ENCODE measurements around the gene SLAIN1. TPM values are rescaled to one million over a fixed set of nuclear protein-coding genes. Genes with fewer than 3 reads are reported as not detected.

SLAIN1 gene
- total RNA-seq, 1 experiment from 2014 or later, result not detected

DNA sequence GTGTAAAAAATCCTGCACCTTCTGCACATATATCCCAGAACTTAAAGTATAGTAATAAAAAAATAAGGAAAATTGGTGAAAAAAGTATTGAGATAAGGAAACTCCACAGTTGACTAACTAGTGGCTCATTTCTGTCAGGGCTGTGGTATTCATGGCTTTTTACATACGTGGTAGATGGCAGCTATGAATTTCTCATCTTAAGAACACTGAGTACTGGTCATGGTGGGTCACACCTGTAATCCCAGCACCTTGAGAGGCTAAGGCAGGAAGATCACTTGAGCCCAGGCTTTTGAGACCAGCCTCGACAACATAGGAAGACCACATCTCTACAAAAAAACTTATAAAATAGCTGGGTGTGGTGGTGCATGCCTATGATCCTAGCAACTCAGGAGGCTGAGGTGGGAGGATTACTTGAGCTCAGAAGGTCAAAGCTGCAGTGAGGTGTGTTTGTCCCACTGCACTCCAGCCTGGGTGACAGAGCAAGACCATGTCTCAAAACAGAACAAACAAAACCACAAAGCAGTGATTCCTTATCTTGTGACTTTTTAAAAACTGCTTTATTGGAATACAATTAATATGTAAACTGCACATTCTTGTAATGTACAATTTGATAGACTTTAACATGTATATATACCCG lies 16.8 kb downstream of the SLAIN1 start:
- no peak for DNase-seq (ENCODE audit: low read depth)

DNA sequence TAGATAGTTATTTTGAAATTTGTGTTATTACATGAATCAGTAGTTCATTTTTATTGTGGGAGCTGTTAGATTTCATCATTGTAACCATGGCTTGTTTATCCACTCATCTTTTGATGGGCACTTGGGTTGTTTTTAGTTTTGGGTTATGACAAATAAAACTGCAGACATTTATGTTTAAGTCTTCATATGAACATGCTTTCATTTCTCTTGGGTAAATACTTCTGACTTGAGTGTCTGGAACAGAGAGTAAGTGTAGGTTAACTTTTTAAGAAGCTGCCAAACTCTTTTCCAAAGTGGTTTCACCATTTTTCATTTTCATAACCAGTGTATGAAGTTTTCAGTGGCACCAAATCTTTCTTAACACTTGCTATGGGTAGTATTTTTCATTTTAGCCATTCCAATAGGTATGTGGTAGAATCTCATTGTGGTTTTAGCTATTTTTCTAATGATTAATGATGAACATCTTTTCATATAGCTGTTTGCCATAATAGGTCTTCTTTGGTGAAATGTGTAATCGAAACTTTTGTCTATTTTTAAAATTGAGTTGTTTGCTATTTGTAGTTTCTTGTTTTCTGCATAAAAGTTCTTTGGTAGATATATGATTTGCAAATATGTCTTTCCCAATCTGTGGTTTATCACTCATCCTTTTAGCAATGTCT lies 17.9 kb downstream of the SLAIN1 start:
- DNase-seq (ENCODE audit: low read depth), result no peak

DNA sequence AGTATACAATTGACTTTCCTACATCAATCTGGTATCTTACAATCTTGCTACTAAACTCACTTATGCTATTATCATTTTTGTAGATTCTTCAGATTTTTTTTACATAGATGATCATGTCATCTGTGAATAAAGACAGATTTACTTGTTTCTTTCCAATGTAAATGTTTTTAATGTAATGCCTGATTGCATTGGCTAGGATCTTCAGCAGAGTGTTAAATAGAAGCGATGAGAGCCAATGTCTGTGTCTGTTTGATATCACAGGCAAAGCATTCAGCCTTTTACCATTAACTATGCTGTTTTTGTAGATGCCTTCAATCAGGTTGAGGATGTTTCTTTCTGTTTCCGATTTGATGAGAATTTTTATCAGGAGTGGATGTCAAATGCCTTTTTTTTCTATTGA lies 19.2 kb downstream of the SLAIN1 start:
- no peak for DNase-seq (ENCODE audit: low read depth)

DNA sequence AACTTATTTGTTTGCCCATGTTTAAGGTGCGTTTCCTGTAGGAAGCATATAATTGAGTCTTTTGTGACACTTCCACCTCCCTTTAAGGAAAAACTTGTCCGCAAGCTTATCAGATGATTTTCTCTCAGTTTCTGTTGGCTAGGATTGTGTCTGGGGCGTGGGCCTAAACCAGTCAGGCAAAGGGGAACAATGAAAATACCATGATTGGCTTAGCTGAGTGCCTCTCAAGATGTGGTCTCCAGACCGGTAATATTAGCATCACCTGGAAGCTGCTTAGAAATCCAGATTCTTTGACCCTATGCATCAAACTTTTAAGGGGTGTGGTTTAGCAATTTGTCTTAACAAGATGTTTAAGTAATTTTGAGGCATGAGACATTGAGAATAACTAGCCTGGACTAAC lies 20.0 kb downstream of the SLAIN1 start:
- DNase-seq (ENCODE audit: low read depth), result no peak

- no peak for DNase-seq (ENCODE audit: low read depth)
Observed at GRCh38 chr13:77719128-77719527, 21.6 kb downstream of the SLAIN1 start.

- no peak for DNase-seq (ENCODE audit: low read depth)
Observed at GRCh38 chr13:77720988-77721387, 23.5 kb downstream of the SLAIN1 start.

DNA sequence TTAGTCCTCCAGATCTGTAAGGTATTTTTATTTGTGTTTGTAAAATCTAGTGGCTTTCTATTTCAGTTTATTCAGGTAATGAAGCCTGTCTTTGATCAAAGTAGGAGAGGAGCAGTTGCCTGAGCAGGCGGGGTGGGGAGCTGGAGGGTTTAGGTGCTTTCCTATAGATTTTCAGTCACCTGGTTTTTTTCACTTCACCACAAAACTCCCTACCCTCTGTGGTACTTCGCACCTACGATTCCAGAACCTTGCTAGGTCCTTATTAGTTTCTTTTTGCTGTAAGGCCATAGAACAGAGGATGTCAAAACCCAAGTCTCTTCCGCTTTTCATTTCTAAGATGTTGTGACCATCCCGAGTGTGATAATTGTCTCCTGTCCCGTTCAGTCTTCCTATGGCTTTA lies 26.6 kb downstream of the SLAIN1 start:
- DNase-seq (ENCODE audit: low read depth), result no peak

DNA sequence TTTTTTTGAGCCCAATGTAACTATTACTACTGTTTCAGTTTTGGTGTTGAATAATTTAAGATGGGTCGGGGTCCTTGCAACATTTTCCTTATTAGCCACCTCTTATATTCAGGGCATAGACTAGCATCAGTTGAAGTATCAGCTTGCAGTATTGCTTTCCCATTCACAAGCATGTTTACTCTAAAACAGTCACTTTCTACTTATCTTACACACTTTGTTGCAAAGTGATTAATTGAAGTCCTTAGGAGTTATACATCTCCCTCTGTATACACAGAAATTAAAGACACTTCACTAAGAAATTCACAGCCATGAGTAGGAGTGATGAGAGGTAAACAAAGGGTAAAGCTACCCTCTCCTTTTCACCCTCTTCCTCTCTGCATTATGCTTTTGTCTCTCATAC lies 27.6 kb downstream of the SLAIN1 start:
- DNase-seq (ENCODE audit: low read depth), result no peak

GRCh38 chr13:77728265-77729125 lies 31.0 kb downstream of the SLAIN1 start:
- DNase-seq (ENCODE audit: low read depth), result no peak

GRCh38 chr13:77729502-77730221 lies 32.2 kb downstream of the SLAIN1 start:
- no peak for DNase-seq (ENCODE audit: low read depth)

DNA sequence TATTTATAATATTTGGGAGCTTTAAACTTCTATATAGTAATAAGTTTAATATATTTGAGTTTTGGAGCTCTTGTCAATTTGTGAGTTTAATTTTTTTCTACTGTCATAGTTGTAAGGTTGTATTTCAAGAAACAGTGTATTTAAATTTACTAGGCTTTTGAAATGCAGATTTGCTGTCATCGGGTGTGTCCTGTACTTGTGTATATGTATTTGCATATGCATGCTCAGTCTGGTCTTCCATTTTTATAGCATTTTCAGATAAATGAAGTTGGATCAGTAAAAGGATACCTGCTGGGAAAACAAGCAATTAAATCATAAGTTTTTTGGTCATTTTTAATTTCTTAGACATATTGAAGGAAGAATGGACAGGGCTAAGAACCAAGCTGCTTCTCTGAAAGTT lies 33.1 kb downstream of the SLAIN1 start:
- no peak for DNase-seq (ENCODE audit: low read depth)

DNA sequence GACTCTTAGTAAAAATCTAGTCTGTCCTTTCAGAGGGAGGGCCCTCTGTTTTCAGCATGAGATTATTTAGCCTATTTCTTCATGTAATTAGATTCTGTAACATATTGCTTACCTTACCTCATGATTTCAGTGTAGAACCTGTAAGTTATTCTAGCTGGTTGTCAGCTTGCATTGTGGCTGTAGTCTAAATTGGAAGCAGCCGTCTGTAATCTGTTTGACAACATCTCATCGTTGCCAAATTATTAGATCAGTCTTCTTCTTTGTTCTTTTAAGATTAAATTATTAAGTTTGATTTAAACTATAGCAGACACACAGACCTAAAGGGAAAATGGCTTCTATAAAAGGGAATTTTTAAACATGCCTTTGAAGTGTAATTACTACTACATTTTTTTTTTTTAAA lies 34.8 kb downstream of the SLAIN1 start:
- no peak for DNase-seq (ENCODE audit: low read depth)

DNA sequence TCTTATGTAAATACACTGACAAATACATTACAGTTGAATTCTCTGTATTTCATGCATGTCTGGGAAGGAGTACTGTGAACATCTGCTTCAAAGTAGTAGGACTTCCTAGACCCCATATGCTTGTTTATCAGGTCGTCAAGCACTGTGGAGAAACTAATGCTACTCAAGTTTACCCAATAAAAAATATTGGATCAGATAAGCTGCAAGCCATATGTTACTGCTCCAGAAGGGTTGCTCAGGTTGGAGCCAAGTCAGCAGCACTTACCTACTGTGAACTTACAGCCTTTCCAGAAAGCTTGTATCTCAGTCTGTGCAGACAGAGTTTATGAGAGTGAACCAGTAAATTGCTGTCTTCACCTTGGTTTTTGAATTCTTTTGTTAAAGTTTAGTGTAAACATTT lies 36.2 kb downstream of the SLAIN1 start:
- no peak for DNase-seq (ENCODE audit: low read depth)

GRCh38 chr13:77737583-77738200 lies 40.2 kb downstream of the SLAIN1 start:
- DNase-seq (ENCODE audit: low read depth), result no peak

DNA sequence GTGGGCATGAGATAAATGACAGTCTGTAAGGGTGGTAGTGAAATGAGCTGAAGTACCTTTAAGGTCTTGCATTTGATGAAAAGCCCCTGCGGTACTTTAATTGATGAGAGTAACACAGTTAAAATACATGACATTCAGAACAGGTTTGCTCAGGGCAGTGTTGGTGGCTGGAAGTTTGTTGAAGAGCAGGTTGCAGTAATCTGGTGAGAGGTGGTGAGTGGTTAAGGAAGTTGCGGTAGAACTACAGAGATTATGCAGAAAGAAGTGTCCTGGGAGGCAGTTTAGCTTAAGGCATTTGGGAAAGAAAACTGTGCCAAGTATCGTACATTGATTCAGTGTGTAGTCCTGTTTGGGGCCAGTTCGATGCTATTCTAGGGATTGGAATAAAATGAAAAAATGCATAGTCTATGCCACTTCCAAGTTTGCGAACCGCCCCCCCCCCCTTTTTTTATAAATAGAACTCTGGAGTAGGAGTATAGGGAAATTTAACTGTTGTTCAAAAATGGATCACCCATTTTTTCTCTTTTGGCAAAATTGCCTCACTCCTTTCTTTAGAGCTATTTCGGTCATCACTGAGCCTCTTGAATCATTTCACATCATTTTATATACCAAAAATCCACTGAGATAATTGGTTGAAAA lies 42.7 kb downstream of the SLAIN1 start:
- no peak for DNase-seq (ENCODE audit: low read depth)

DNA sequence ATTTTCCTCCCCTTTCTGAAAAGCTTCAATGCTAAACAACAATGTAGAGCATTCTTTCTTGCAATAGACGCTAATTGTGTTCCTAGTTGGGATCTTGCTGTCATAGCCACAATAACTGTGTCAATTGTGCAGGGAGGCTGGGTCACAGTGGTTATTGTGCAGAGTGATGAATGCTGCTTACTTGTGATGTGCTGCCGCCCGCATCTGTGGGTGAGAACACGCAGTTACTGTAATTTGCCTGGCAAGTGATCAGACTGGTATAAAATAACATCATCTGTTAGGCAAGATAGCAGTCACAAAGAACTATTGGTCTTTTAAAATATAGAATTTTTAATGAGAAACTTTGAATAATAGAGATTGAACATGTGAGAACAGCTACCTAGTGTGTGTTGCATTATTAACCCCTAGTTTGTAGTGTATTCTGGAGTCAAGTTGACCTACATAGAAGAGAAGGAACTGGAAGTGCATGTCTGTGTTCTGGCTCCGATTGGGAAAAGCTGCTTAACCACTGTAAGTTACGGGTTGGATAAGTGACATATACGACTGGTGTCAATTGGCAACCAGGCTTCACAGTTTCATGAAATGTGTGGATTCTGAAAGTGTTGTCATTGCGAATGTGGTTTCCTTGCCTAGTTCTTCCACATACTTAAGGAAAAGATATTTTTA lies 43.6 kb downstream of the SLAIN1 start:
- peak; percentile 18 for DNase-seq (ENCODE audit: low read depth)

DNA sequence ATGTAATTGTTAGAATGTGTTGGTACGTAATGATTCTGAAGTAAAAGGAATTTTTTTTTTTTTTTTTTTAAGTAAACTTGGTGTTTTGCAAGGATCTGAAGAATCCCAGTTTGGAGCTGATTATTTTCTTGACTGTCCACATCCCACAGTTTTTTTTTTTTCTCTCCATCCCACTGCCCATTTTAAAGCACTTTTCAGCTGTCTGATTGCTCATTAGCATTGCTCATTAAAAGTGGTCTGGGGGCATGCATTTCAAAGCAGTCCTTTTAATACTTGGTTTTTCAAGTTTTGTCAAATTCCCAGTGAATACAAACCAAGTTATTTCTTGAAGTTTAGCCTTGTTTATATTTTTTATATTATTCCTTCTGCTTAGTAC lies 44.1 kb downstream of the SLAIN1 start:
- DNase-seq (ENCODE audit: low read depth), result no peak

GRCh38 chr13:77742801-77743200 lies 45.3 kb downstream of the SLAIN1 start:
- no peak for DNase-seq (ENCODE audit: low read depth)

GRCh38 chr13:77745784-77746183 lies 48.3 kb downstream of the SLAIN1 start:
- no peak for DNase-seq (ENCODE audit: low read depth)

- no peak for DNase-seq (ENCODE audit: low read depth)
Observed at GRCh38 chr13:77749344-77749880, 51.9 kb downstream of the SLAIN1 start.

All from RPMI7951 (cell line).